Activated T-helper 1 cell treated with anti-CD3 and anti-CD28 coated beads, Interleukin-12 subunit alpha, Interleukin-12 subunit beta, Interleukin-2, Interleukin-4 antibody, amounts not matched to agents 30 ng/mL and 10 ng/mL and 1 ng/mL, durations not matched to agents 14 hours and 24 hours and 36 hours (primary cell): ENCODE data around the gene PROZ. TPM values are rescaled to one million over a fixed set of nuclear protein-coding genes. Genes with fewer than 3 reads are reported as not detected.

Experiments used
- DNase-seq: peaks from one replicate; pipeline ENCODE4 v3.0.0; 2021; ENCODE audit warnings: low spot score
- H3K27ac Mint-ChIP-seq: one replicate; pipeline ENCODE4 v1.8.0; 2021; ENCODE audit warnings: mild to moderate bottlenecking, mixed read lengths
- H3K27me3 Mint-ChIP-seq: one replicate; pipeline ENCODE4 v1.8.0; 2022; ENCODE audit warnings: mild to moderate bottlenecking, moderate library complexity, mixed read lengths; ENCODE audit not compliant: insufficient read depth
- H3K36me3 Mint-ChIP-seq: one replicate; pipeline ENCODE4 v1.8.0; 2021; ENCODE audit warnings: low read depth, mixed read lengths
- H3K4me1 Mint-ChIP-seq: one replicate; pipeline ENCODE4 v1.8.0; 2021; ENCODE audit warnings: low read depth, mixed read lengths
- H3K4me3 Mint-ChIP-seq: one replicate; pipeline ENCODE4 v1.8.0; 2021; ENCODE audit warnings: mild to moderate bottlenecking, moderate library complexity, mixed read lengths
- H3K9me3 Mint-ChIP-seq: one replicate; pipeline ENCODE4 v1.8.0; 2021; ENCODE audit warnings: mixed read lengths
- intact Hi-C: fragments of 100-400 bp; cut with micrococcal nuclease; formaldehyde crosslinking; loops from one replicate; pipeline ENCODE4 v1.15.1; 2024
- total RNA-seq: library from RNA; stranded (reverse); gene quantifications from 2 replicates; pipeline ENCODE4 v1.2.3, GENCODE V29; 2022

The PROZ gene
- total RNA-seq, 1 donor from 2014 or later: not detected

DNA sequence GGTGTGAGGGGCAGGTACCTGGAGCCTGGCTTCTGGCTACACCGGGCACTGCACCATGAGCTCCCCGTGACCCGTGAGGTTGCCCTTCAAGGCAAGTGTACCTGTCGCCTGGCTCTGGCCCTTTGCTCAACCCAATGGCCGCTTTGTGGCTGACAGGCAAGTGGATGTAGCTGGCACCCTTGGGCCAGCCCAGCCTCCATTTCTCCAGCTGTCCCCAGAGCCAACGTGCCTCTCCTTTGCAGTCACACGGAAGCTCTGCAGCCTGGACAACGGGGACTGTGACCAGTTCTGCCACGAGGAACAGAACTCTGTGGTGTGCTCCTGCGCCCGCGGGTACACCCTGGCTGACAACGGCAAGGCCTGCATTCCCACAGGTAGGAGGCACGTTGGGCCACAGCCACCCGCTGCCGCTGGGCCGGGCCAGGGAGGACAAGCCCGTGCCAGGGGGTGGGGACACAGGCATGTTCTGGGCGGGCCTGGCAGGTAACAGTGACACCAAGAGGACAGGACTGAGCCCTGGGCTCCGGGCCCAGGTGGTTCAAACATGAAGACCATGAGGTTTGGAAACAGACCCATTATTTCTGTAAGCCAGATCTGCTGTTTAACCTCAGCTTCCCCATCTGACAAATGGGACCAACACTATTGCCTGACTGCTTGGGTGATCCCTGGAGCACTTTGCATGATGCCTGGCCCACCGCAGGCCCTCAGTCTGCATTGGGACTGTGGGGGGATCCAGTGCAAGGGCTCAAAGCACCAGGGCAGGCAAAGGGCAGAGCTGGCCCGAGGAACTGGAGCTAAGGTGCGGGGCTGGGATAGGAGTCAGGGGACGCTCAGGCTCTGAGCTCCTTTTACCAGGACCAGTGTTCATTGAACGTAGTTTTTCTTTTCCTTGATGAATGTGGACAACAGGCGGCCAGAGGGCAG is 17.5 kb upstream of the PROZ start:
- no peak overlapping the region for H3K27ac Mint-ChIP-seq
- DNase-seq: no peak
- H3K4me3 Mint-ChIP-seq: no peak overlapping the region
- peaks cover 13% of the 10 kb centered on the region for H3K27me3 Mint-ChIP-seq
- intact Hi-C loops: no loop called here
- no peaks in the 10 kb centered on the region for H3K9me3 Mint-ChIP-seq
- no peaks in the 10 kb centered on the region for H3K36me3 Mint-ChIP-seq
- no peaks in the 10 kb centered on the region for H3K4me1 Mint-ChIP-seq

- intact Hi-C loops: no loop called here
- Mint-ChIP-seq H3K9me3 (no peaks in the 10 kb centered on the region), H3K4me3 (no peak overlapping the region), H3K36me3 (no peaks in the 10 kb centered on the region), H3K27me3 (peaks cover 11% of the 10 kb centered on the region), H3K4me1 (no peaks in the 10 kb centered on the region), H3K27ac (no peak overlapping the region)
- no peak for DNase-seq
These were observed 16.9 kb upstream of the PROZ start for GRCh38 chr13:113141601-113141970.

- no peaks in the 10 kb centered on the region for H3K9me3 Mint-ChIP-seq
- no peak overlapping the region for H3K27ac Mint-ChIP-seq
- no peak for DNase-seq
- H3K4me3 Mint-ChIP-seq: no peak overlapping the region
- peaks cover 11% of the 10 kb centered on the region for H3K27me3 Mint-ChIP-seq
- no peaks in the 10 kb centered on the region for H3K4me1 Mint-ChIP-seq
- intact Hi-C loops: no loop called here
- no peaks in the 10 kb centered on the region for H3K36me3 Mint-ChIP-seq
These were observed 15.6 kb upstream of the PROZ start for GRCh38 chr13:113142876-113143275.

GRCh38 chr13:113143466-113144254 is 14.8 kb upstream of the PROZ start:
- no peaks in the 10 kb centered on the region for H3K36me3 Mint-ChIP-seq
- H3K4me3 Mint-ChIP-seq: no peak overlapping the region
- peaks cover 11% of the 10 kb centered on the region for H3K27me3 Mint-ChIP-seq
- H3K27ac Mint-ChIP-seq: no peak overlapping the region
- intact Hi-C loops: no loop called here
- H3K4me1 Mint-ChIP-seq: no peaks in the 10 kb centered on the region
- no peaks in the 10 kb centered on the region for H3K9me3 Mint-ChIP-seq
- DNase-seq: no peak

DNA sequence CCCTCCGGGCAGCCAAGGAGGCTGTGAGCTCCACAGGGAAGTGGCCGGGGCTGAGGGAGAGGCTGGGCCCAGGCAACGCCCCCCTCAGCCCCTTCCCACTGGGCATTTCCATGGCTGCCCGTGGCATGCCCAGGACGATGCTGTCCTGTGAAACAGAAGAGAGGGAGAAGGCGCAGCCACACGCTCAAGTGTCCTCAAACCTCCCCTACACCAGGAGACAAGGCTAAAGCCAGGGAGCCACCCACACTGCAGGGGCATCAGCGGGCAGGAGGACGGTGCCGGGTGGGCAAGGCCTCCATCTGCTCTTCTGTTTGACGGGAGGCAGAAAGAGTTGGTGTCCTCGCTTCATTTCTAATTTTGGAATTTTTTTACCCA is 14.2 kb upstream of the PROZ start:
- no peak overlapping the region for H3K4me3 Mint-ChIP-seq
- intact Hi-C loops: no loop called here
- H3K27ac Mint-ChIP-seq: no peak overlapping the region
- H3K4me1 Mint-ChIP-seq: no peaks in the 10 kb centered on the region
- peaks cover 8% of the 10 kb centered on the region for H3K27me3 Mint-ChIP-seq
- DNase-seq: no peak
- H3K9me3 Mint-ChIP-seq: no peaks in the 10 kb centered on the region
- no peaks in the 10 kb centered on the region for H3K36me3 Mint-ChIP-seq

DNA sequence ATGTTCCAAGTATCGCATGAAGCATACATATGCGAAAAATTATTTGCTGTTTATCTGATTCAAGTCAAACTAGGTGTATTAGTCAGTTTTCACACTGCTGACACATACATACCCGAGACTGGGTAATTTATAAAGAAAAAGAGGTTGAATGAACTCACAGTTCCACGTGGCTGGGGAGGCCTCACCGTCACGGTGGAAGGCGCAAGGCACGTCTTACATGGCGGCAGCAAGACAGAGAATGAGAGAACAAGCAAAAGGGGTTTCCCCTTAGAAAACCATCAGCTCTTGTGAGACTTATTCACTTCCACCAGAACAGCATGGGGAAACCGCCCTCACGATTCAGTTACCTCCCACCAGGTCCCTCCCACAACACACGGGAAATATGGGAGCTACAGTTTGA is 13.0 kb upstream of the PROZ start:
- Mint-ChIP-seq H3K27ac (no peak overlapping the region), H3K9me3 (no peaks in the 10 kb centered on the region), H3K4me3 (no peak overlapping the region), H3K27me3 (peaks cover 10% of the 10 kb centered on the region), H3K4me1 (no peaks in the 10 kb centered on the region), H3K36me3 (no peaks in the 10 kb centered on the region)
- intact Hi-C loops: no loop called here
- no peak for DNase-seq

DNA sequence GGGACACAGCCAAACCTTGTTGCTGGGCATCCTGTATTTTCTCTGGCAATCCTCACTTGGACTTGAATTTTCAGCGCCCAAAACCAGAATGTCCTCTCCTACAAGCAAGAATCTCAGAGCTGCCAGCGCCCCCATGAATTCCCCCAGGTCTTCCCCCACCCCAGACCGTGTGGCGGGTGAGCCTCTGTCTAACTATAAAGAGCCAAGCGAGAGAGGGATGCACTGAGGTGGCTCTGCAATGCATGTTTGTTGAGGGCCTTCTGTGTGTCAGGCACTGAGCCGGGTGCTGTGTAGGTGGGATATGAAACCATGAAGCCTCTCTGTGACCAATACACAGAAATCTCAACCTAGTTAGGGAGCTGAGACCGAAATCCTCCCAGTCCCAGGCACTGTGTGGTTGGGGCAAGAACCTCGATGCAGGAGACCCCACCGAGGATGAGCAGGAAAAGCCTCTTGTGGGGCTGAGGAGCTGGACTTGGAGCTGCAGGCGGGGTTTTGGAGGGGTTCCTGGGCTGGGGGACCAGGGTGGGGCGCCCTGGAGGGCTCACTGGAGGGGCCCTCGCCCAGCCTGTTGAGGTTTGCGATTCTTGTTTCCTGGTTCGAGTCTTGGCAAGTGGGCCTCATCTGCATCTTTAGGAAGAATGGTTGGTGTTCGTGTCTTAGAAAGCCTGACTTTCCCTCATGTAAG is 12.4 kb upstream of the PROZ start:
- H3K27ac Mint-ChIP-seq: no peak overlapping the region
- no peaks in the 10 kb centered on the region for H3K36me3 Mint-ChIP-seq
- no peaks in the 10 kb centered on the region for H3K9me3 Mint-ChIP-seq
- no peaks in the 10 kb centered on the region for H3K4me1 Mint-ChIP-seq
- intact Hi-C loops: no loop called here
- H3K27me3 Mint-ChIP-seq: peaks cover 11% of the 10 kb centered on the region
- no peak for DNase-seq
- no peak overlapping the region for H3K4me3 Mint-ChIP-seq

GRCh38 chr13:113146750-113147149 is 11.7 kb upstream of the PROZ start:
- H3K9me3 Mint-ChIP-seq: no peaks in the 10 kb centered on the region
- H3K27me3 Mint-ChIP-seq: peaks cover 16% of the 10 kb centered on the region
- no peaks in the 10 kb centered on the region for H3K36me3 Mint-ChIP-seq
- H3K4me3 Mint-ChIP-seq: no peak overlapping the region
- intact Hi-C loops: no loop called here
- no peak overlapping the region for H3K27ac Mint-ChIP-seq
- DNase-seq: no peak
- no peaks in the 10 kb centered on the region for H3K4me1 Mint-ChIP-seq

DNA sequence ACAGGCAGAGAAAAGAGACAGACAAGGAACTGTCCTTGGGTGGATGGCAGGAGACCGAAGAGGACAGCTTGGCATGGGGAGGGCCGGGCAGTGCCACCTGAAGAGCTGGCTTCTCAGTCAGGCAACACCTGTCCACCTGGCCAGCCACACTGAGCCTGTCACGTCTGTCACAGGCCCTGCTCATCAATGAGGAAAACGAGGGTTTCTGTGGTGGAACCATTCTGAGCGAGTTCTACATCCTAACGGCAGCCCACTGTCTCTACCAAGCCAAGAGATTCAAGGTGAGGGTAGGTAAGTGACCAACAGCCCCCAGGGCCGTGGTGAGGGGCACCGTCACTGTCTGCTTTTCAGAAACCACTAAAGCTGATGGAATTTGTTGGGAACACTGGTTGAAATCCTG is 11.2 kb upstream of the PROZ start:
- intact Hi-C loops: no loop called here
- no peak for DNase-seq
- H3K4me1 Mint-ChIP-seq: peaks cover 3% of the 10 kb centered on the region
- H3K9me3 Mint-ChIP-seq: no peaks in the 10 kb centered on the region
- H3K36me3 Mint-ChIP-seq: no peaks in the 10 kb centered on the region
- no peak overlapping the region for H3K27ac Mint-ChIP-seq
- peaks cover 18% of the 10 kb centered on the region for H3K27me3 Mint-ChIP-seq
- no peak overlapping the region for H3K4me3 Mint-ChIP-seq

- Mint-ChIP-seq H3K4me3 (no peak overlapping the region), H3K9me3 (no peaks in the 10 kb centered on the region), H3K36me3 (no peaks in the 10 kb centered on the region), H3K27ac (no peak overlapping the region), H3K27me3 (peaks cover 24% of the 10 kb centered on the region), H3K4me1 (peaks cover 11% of the 10 kb centered on the region)
- intact Hi-C loops: no loop called here
- DNase-seq: no peak
These were observed 10.0 kb upstream of the PROZ start for GRCh38 chr13:113148407-113148806.

- H3K4me3 Mint-ChIP-seq: no peak overlapping the region
- intact Hi-C loops: no loop called here
- H3K27me3 Mint-ChIP-seq: peaks cover 28% of the 10 kb centered on the region
- no peak overlapping the region for H3K27ac Mint-ChIP-seq
- no peak for DNase-seq
- H3K9me3 Mint-ChIP-seq: no peaks in the 10 kb centered on the region
- no peaks in the 10 kb centered on the region for H3K36me3 Mint-ChIP-seq
- H3K4me1 Mint-ChIP-seq: peaks cover 11% of the 10 kb centered on the region
These were observed 9.4 kb upstream of the PROZ start for GRCh38 chr13:113148940-113149503.

DNA sequence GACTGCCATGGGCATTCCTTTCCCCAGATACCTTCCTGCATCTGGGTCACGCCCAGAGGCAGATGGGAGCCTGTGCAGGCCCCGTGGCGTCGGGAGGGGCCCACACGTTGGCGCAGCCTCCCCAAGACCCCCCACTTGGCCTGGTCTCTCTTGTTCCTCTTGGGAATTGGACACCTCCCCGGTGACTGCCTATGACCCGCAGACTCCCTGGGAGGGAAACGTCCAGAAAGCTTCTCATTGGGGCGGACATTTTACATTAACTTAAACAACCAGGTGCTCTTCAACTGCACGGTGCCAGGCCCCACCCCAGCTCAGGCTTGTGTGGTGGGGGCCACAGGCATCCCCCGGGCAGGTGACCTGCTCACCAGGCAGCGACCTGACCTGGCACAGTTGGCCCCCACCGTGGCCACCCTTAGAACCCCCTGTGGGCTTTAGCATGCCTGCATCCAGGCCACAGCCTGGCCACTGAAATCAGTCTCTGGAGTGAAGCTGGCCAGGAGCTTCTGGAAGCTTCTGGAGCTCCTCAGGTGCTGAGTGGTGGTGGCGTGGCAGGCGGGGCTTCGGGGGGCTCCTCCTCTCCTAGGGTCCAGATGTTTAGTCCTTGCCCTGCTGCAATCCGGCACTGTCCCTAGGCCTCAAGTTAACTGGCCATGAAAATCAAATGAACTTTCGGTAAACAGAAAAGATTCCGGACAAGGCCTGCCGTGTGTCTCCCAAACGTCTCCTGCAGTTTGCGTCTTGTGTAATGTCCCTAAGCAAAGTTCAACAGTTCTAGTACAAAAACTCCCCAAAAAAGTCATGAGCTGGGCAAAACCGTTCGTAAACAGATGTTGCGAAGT is 8.5 kb upstream of the PROZ start:
- intact Hi-C loops: no loop called here
- Mint-ChIP-seq H3K4me3 (no peak overlapping the region), H3K27me3 (peaks cover 30% of the 10 kb centered on the region), H3K36me3 (no peaks in the 10 kb centered on the region), H3K27ac (no peak overlapping the region), H3K9me3 (peaks cover 5% of the 10 kb centered on the region), H3K4me1 (peaks cover 16% of the 10 kb centered on the region)
- no peak for DNase-seq
